Dermis lymphatic vessel endothelial cell (primary cell): ENCODE results near the gene DDIT3. TPM values are rescaled to one million over a fixed set of nuclear protein-coding genes. Genes with fewer than 3 reads are reported as not detected.

ENCODE experiments used
- total RNA-seq: library from RNA; depleted of rRNA; stranded (reverse); fragments of >200 nt; gene quantifications from 2 replicates; pipeline ENCODE4 v1.2.1, GENCODE V29; 2014

DDIT3 gene, protein sequence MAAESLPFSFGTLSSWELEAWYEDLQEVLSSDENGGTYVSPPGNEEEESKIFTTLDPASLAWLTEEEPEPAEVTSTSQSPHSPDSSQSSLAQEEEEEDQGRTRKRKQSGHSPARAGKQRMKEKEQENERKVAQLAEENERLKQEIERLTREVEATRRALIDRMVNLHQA
- 9.4 and 12.4 TPM in 2 replicates for total RNA-seq

DNA sequence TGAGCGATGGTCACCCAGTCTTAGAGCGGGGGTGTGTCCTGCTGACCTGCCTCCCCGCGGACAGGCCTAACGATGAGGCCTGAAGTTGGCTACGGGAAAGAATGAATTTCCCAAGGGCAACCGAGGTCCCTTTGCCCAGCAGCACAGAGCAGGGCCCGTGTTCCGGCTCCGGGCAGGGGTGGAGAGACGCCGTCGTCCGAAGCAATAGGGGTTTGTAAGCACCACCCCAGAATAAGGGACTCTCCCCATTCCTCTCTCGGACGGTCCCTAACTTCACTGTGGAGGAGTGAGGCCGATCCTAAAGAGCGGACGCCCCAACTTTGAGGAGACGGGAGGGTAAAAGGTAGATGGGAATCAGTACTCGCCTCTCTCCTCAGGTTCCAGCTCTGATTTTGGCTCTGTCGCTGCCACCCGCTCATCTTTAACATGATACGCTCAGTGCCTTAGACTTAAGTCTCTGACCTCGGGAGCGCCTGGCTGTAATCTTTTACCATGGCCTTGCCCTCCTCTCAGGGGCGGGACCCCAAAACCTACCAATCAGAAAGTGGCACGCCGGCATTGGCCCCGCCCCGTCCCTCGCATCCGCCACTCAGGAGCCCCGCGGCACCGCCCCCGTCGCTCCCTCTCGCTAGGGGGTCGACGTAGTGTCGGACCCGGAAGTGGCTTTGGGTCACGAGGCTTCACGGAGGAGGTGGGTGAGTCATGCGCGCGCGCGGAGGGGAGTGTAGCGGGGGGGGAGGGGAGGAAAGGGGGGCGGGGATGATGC, at the start of gene DDIT3:
TSS of gene DDIT3 (minus strand) at position 462 of the 766 bp plus-strand sequence. CDS start 3,108 bp downstream, outside the sequence.

DNA sequence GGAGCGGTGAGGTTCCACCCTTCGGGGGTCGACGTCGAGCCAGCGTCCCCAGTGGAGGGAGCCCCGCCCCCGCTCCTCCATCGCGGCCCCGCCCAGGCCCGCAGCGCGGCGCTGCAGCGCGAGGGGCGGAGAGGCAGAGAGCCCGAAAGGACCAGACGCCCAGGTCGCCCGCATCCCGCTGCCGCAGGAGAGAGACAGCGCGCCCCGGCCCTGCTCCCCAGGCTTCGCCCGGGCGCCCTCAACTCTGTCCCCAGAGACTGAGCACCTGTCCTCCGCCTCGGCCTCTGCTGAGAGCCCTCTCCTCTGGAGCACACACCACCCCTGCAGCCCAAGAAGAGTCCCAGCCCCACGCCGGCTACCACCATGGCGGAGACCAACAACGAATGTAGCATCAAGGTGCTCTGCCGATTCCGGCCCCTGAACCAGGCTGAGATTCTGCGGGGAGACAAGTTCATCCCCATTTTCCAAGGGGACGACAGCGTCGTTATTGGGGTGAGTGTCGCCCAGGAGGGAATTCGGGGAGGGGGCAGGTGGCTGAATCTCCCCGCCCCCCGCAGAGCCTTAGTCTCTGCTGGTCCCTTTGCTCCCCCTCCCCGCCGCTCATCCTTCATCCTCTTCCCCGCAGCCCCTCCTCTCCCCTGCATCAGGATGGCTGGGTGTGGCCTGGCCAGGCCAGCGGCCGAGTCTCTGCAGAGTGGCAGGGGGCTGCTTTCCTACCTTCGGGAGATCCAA, 29.8 kb upstream of the DDIT3 start, which contains the start of gene KIF5A:
TSS of gene KIF5A (plus strand) at position 136 of the 732 bp plus-strand sequence. CDS start at position 364, 228 bp downstream.

DNA sequence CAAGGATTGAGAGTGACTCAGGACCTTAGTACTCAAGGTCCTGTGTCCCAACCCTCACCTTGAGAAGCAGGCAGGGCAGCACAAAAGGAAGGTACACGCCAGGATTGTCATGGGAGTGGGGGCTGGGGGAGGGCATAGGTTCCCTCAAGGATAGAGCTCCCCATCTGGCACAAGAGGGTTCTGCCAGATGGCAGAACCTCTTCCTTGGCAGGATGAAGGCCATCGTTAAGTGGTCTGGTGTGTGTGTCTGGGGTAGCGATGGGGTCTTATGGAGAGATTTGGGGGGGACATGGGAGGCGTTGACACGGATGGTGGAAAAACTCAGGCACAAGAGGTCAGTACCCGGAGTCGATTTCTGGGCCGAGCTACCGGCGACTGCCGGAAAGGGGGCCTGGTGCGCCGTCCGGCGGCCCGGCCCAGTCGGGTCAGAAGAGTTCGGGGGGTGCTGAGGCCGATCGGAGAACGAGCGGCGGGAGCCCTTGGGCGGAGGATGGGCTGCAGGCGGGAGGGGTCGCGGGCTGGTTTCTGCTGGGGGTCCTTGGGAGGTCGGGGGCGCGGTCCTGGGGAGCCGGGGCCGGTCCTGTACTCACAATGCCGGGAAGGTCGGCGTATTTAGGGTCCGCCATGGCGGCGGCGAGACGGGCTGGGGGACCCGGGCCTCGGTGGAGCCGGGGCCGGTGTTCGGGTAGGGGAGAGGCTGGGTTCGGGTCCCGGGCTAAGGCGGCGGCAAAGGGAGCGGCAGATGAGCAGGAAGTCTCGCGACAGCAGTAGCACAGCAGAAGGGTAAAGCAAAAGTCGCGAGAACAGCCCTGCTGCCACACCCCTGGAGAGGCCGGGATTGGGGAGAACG, 26.3 kb upstream of the DDIT3 start, which contains the start of gene DCTN2:
TSS of gene DCTN2 (minus strand) at position 755 of the 850 bp plus-strand sequence. CDS start at position 626, 129 bp downstream.

DNA sequence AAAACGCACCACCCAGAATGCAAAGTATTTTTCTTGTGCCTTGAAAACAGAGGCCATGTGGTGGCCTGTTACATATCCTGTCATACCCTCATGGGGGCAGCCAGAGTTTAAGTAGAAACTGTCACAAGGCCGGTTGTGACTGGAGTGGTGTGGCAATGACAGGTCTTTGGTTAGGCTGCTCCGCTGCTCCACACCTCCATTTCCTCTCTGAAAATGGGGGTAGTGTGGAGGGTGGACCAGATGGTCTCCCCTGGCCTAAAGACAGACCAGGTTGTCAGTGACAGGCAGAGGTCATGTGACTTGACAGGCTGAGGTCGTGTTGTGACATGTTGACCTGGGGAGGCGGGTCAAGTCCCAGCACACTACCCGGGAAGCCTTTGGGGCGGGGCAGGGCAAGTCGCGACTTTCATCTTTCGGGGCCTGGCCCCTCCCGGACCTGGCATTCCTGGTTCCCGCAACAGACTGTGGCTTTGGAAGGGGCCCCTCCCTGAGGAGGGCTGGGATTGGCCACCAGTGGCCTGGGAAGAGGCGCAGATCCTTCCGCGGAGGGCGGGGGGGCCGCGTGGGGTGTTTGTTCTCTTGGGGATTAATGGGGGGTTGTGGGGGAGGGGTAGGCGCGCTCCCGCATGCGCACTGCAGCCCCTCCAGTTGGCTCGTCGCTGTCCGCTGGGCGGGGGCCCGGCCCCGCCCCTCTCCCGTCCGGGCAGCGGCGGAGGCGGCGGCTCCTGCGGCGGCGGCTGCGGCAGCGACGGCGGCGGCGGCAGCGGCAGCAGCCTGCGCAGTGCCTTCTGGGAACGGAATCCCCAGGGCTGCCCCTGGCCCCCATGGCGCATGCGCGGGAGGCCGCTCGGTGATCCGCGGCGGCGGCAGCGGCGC, 1.9 kb upstream of the DDIT3 start, which contains the start of gene MBD6:
TSS of gene MBD6 (plus strand) at position 814 of the 876 bp plus-strand sequence. CDS start 1,480 bp downstream, outside the sequence.

DNA sequence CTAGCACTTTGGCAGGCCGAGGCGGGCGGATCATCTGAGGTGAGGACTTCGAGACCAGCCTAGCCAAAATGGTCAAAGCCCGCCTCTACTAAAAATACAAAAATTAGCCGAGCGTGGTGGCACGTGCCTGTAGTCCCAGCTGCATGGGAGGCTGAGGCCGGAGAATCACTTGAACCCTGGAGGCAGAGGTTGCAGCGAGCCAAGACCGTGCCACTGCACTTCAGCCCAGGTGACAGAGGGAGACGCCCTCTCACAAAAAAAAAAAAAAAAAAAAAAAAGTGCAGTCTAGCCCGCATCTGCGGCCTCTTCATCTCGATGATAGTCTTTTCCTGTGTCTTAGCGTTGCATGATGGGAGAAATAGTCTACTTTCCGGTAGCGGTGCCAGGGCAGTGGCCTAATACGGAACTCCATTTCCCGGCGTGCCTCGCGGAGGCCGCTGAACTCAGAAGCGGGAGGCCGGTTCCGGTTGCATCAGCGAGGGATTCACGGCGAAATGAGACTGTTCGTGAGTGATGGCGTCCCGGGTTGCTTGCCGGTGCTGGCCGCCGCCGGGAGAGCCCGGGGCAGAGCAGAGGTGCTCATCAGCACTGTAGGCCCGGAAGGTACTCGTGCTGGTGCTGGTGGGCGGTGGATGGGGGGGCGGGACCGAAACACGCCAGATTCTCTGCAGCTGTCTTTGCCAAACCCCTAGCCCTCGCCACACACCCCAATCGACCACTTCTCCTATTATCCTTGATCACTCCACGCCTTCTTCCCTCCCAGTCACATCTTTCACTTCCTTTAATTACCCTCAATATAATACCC, 32.5 kb downstream of the DDIT3 start, which contains the start of gene MARS1:
TSS of gene MARS1 (plus strand) at position 472 of the 805 bp plus-strand sequence. CDS start at position 495, 23 bp downstream.

DNA sequence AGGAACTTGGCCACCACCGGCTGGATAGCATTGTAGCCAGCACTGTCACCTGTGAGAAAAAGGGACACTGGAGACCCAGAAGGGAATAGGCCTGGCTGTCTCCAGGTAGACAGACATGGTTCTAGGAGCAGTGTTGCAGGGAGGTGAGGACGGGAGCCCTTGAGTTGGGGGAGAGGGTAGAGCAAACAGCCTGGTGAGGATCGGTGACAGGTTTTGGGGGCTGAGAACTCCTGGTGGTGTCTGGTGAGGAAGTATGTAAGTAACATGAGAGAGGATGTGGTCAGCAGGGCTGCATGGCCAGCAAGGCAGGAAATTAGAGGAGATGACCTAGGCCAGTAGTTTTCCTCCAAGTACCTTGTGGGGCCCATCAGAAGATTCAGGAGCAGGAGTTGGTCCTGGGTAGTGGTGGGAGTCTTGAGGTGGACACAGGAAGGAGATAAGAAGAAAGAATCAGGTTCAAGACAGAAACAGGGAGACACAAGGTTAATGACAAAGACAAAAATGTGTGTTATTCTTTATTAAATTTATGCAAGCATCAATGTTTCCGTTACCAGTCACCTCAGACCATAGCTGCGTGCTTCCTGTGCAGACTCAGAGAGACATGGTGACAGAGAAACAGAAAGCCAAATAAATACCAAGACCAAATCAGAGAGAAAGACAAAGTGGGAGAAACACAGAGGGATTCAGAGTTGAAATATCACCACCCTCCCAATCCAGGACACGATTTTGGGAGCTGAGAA, 40.8 kb downstream of the DDIT3 start, which contains the start of gene ARHGAP9:
TSS of gene ARHGAP9 (minus strand) at position 491 of the 740 bp plus-strand sequence. CDS start at position 31, 460 bp downstream.

Other genes starting within 250 kb of the DDIT3 start
- gene R3HDM2, start 89.5 kb downstream of the DDIT3 start, total RNA-seq, result 6.0 and 6.5 TPM in 2 replicates
- not detected in 2 replicates for gene INHBC, start 85.7 kb downstream of the DDIT3 start, total RNA-seq
- gene INHBE, start 65.2 kb downstream of the DDIT3 start, total RNA-seq, result not detected in 2 replicates
- not detected in 2 replicates for gene GLI1, start 60.7 kb downstream of the DDIT3 start, total RNA-seq
- gene ARHGAP9, start 40.6 kb downstream of the DDIT3 start, total RNA-seq, result not detected in 2 replicates
- 61.4 and 70.7 TPM in 2 replicates for gene MARS1, start 32.4 kb downstream of the DDIT3 start, total RNA-seq
- 4.9 and 7.3 TPM in 2 replicates for gene MBD6, start 2.3 kb upstream of the DDIT3 start, total RNA-seq
- gene DCTN2, start 26.7 kb upstream of the DDIT3 start, total RNA-seq, result 82.6 and 85.5 TPM in 2 replicates
- under 0.01 TPM in 1 of 2 replicates, not detected in the other for gene KIF5A, start 29.5 kb upstream of the DDIT3 start, total RNA-seq
- 12.0 and 15.1 TPM in 2 replicates for gene PIP4K2C, start 70.7 kb upstream of the DDIT3 start, total RNA-seq
- 1.5 and 2.5 TPM in 2 replicates for gene DTX3, start 84.3 kb upstream of the DDIT3 start, total RNA-seq
- 0.86 and 1.1 TPM in 2 replicates for gene ARHGEF25, start 90.9 kb upstream of the DDIT3 start, total RNA-seq
- gene B4GALNT1, start 112.7 kb upstream of the DDIT3 start, total RNA-seq, result under 0.01 TPM in 1 of 2 replicates, not detected in the other
- gene OS9, start 173.6 kb upstream of the DDIT3 start, total RNA-seq, result 266 and 284 TPM in 2 replicates
- 0.22 and 0.26 TPM in 2 replicates for gene AGAP2, start 218.2 kb upstream of the DDIT3 start, total RNA-seq
- 62.3 and 67.3 TPM in 2 replicates for gene TSPAN31, start 224.5 kb upstream of the DDIT3 start, total RNA-seq
- gene CDK4, start 231.8 kb upstream of the DDIT3 start, total RNA-seq, result 101 and 131 TPM in 2 replicates
- 3.7 and 3.8 TPM in 2 replicates for gene MARCHF9, start 234.6 kb upstream of the DDIT3 start, total RNA-seq
- gene CYP27B1, start 246.6 kb upstream of the DDIT3 start, total RNA-seq, result 0.11 and 0.26 TPM in 2 replicates